ENCODE data around the gene OPRM1. TPM values are rescaled to one million over a fixed set of nuclear protein-coding genes. Genes with fewer than 3 reads are reported as not detected.

Gene OPRM1
- total RNA-seq, 4 donors from 2014 or later = not detected

- ATAC-seq (ENCODE audit: low FRiP score) (no peak), DNase-seq (ENCODE audit: low spot score) (no peak)
- TF ChIP-seq CTCF (IDR thresholded peaks at IDR 0.05) = no peak
These were observed 256.7 kb downstream of the OPRM1 start for GRCh38 chr6:154295733-154296132.
